Lower lobe of right lung (tissue), 2 donors: ENCODE results near the gene NMS. TPM values are rescaled to one million over a fixed set of nuclear protein-coding genes. Genes with fewer than 3 reads are reported as not detected.
"Not testable (repeated sequence)": the region's sequence is repeated elsewhere in the genome, so short reads cannot be mapped to it uniquely, and the experiment has no call there.

Source experiments
- ATAC-seq, 2 donors: fragments of 200-7000 bp; cut with Tn5 transposase; one replicate each; pipeline ENCODE4 v1.9.1; 2020 to 2022; ENCODE audit warnings: mild to moderate bottlenecking in 2 of 2, moderate library complexity in 2 of 2
- DNase-seq: peaks from one replicate; pipeline ENCODE4 v3.0.0-alpha.2; 2020
- H3K27ac ChIP-seq: fragments of 200-600 bp; one replicate; pipeline ENCODE4 v1.8.0; 2022
- H3K27me3 ChIP-seq: fragments of 200-600 bp; one replicate; pipeline ENCODE4 v1.8.0; 2022; ENCODE audit warnings: low read depth
- H3K36me3 ChIP-seq: fragments of 200-600 bp; one replicate; pipeline ENCODE4 v1.8.0; 2022; ENCODE audit warnings: mild to moderate bottlenecking
- H3K4me1 ChIP-seq: fragments of 200-600 bp; one replicate; pipeline ENCODE4 v1.8.0; 2022
- H3K4me3 ChIP-seq: fragments of 200-600 bp; one replicate; pipeline ENCODE4 v1.8.0; 2022; ENCODE audit warnings: mild to moderate bottlenecking
- H3K9me3 ChIP-seq: fragments of 200-600 bp; one replicate; pipeline ENCODE4 v1.8.0; 2022
- CTCF ChIP-seq: fragments of 200-600 bp; IDR thresholded peaks from one replicate; pipeline ENCODE4 v1.8.0; 2022; ENCODE audit warnings: antibody characterized with exemption, mild to moderate bottlenecking
- intact Hi-C: fragments of 100-400 bp; cut with DNase I; formaldehyde crosslinking; loops from one replicate; pipeline ENCODE4 v1.11.0; 2022
- total RNA-seq: library from RNA; stranded (reverse); fragmentation: NEBNext Ultra II Directional; extraction: Animal tissue kit (Norgen Biotek cat#: 25700); gene quantifications from one replicate; pipeline ENCODE4 v1.2.1, GENCODE V29; 2021
- donor health status: DM: no; HTN: yes; CAD: no; lungs with severe emphysema.

Gene NMS
- total RNA-seq, 1 donor from 2014 or later = not detected

DNA sequence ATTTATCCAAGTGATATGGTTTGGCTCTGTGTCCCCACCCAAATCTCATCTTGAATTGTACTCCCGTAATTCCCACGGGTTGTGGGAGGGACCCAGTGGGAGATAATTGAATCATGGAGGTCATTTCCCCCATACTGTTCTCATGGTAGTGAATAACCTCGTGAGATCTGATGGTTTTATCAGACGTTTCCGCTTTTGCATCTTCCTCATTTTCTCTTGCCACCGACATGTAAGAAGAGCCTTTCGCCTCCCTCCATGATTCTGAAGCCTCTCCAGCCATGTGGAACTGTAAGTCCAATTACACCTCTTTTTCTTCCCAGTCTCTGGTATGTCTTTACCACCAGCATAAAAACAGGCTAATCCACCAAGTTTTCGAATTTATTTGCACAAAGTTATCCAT lies 32.5 kb upstream of the NMS start:
- H3K27ac ChIP-seq = no peak overlapping the region
- intact Hi-C loops = no loop called here
- H3K4me3 ChIP-seq = no peak overlapping the region
- H3K27me3 ChIP-seq = no peaks in the 10 kb centered on the region
- no peaks in the 10 kb centered on the region for H3K4me1 ChIP-seq
- DNase-seq = no peak
- no peak for ATAC-seq
- TF ChIP-seq CTCF = no peak
- H3K36me3 ChIP-seq = no peaks in the 10 kb centered on the region
- no peaks in the 10 kb centered on the region for H3K9me3 ChIP-seq

DNA sequence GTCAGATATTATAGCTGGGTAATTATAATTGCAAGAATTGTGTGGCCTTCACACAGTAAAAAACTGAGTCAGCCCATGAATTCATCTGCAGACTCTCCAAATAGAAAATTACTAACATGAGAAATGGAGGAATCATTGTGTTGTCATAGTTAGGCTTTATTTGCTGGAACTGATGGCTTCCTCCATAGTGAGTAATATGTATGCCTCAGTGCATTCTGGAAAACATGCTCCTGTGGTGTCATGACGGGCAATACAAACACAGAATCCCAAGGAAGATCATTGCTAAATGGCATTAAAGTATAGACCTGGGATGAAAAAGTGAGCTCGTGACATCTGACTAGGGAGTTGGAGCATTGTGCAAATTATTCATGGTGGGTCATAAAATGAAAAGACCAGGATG lies 23.6 kb upstream of the NMS start:
- Histone ChIP-seq H3K36me3 (no peaks in the 10 kb centered on the region), H3K27ac (no peak overlapping the region), H3K27me3 (no peaks in the 10 kb centered on the region), H3K4me1 (no peaks in the 10 kb centered on the region), H3K4me3 (no peak overlapping the region), H3K9me3 (no peaks in the 10 kb centered on the region)
- intact Hi-C loops = no loop called here
- ATAC-seq (no peak), DNase-seq (no peak)
- no peak for TF ChIP-seq CTCF

DNA sequence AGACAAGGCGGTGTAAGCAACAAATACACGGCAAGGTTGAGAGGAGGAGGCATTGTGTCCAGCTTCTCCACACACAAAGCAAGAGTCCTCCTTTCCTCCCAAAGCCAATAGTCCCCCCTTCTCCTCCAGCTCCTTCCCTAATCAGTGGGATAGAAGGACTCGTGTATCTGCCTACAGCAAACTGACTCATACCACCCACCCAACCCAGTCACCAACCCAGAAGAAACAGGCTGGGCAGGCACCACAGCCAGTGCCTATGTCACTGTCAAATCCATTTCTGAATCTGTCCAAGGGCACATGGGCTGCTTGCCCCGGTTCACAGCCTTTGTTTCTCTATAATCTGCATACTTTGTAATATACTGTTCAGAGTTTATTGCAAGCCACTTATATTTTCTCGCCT lies 19.2 kb upstream of the NMS start:
- H3K27me3 ChIP-seq = no peaks in the 10 kb centered on the region
- intact Hi-C loops = no loop called here

GRCh38 chr2:100451734-100452133 lies 18.5 kb upstream of the NMS start:
- H3K27ac ChIP-seq = no peak overlapping the region
- intact Hi-C loops = no loop called here

More for the DNA sequence above, 19.2 kb upstream of the NMS start:
- DNase-seq (no peak), ATAC-seq (no peak)
- Histone ChIP-seq H3K4me1 (no peaks in the 10 kb centered on the region), H3K36me3 (no peaks in the 10 kb centered on the region), H3K27ac (no peak overlapping the region), H3K9me3 (no peaks in the 10 kb centered on the region), H3K4me3 (no peak overlapping the region)
- TF ChIP-seq CTCF = no peak

DNA sequence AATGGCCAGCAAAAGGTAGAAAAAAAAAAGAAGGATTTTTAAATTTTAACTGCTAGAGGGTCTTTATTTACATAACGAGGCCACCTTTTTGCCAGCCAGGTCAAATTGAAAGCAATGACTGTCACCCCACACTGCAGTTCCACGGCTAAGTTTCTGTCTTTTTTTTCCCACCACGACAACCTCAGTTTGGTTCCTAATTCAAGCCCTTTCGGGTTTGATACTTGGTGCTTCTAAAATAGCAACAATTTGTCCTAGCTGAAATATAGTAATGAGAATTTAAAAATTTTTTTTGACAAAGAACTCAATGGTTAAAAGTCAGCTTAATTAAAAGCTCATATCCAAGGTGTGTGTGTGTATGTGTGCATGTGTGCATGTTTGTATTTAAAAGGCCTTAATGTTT lies 16.4 kb upstream of the NMS start:
- H3K4me1 ChIP-seq = no peaks in the 10 kb centered on the region
- H3K36me3 ChIP-seq = no peaks in the 10 kb centered on the region
- no peak for ATAC-seq
- no peak for DNase-seq
- no peak overlapping the region for H3K27ac ChIP-seq
- no peak for TF ChIP-seq CTCF
- intact Hi-C loops = no loop called here
- H3K4me3 ChIP-seq = no peak overlapping the region
- no peaks in the 10 kb centered on the region for H3K27me3 ChIP-seq
- peaks cover 16% of the 10 kb centered on the region for H3K9me3 ChIP-seq

More at GRCh38 chr2:100451734-100452133, 18.5 kb upstream of the NMS start:
- Histone ChIP-seq H3K4me1 (no peaks in the 10 kb centered on the region), H3K4me3 (no peak overlapping the region), H3K36me3 (no peaks in the 10 kb centered on the region), H3K27me3 (no peaks in the 10 kb centered on the region), H3K9me3 (peaks cover 4% of the 10 kb centered on the region)
- DNase-seq (no peak), ATAC-seq (no peak)
- no peak for TF ChIP-seq CTCF

DNA sequence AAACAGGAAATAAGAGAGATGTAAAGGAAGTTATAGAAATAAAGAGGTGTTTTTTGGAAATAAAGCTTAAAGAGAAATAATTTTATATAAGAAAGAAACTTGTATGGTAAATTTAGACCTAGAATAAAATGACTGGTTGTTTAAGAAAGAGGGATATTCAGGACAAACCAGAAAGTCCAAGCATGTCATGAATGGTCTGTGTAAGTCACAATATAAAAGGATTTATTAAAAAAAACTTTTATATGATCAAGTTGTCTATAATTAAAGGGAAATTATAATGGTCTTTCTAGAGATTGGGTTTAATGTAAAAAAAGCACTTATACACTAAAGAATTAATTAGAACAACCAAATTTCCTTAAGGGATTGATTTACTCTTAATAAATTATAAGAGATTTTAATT lies 13.9 kb upstream of the NMS start:
- H3K9me3 ChIP-seq = peaks cover 18% of the 10 kb centered on the region
- intact Hi-C loops, ATAC-seq: not testable (repeated sequence)

More for the DNA sequence above, 13.9 kb upstream of the NMS start:
- H3K27me3 ChIP-seq, DNase-seq, H3K36me3 ChIP-seq, H3K27ac ChIP-seq, H3K4me3 ChIP-seq, H3K4me1 ChIP-seq: not testable (repeated sequence)
